Adipocyte (in vitro differentiated cells): ENCODE measurements around the gene CTSH.
"Not testable (repeated sequence)": the region's sequence is repeated elsewhere in the genome, so short reads cannot be mapped to it uniquely, and the experiment has no call there.

Source experiments
- DNase-seq: peaks from one replicate; pipeline ENCODE4 v3.0.0-alpha.2; 2015; ENCODE audit warnings: low read depth
- H3K27me3 ChIP-seq: replicated peaks from 2 replicates; pipeline ENCODE4 v1.7.0; 2013; ENCODE audit warnings: mild to moderate bottlenecking, low read length, moderate library complexity; ENCODE audit not compliant: control insufficient read depth, insufficient read depth
- H3K36me3 ChIP-seq: 2 replicates; pipeline ENCODE4 v1.7.0; 2013; ENCODE audit warnings: low read length, mild to moderate bottlenecking, moderate library complexity; ENCODE audit not compliant: control insufficient read depth, insufficient read depth, severe bottlenecking
- H3K4me1 ChIP-seq: 2 replicates; pipeline ENCODE4 v1.7.0; 2013; ENCODE audit warnings: mild to moderate bottlenecking, low read length, moderate library complexity; ENCODE audit not compliant: control insufficient read depth, insufficient read depth
- H3K4me3 ChIP-seq: 2 replicates; pipeline ENCODE4 v1.7.0; 2013; ENCODE audit warnings: mild to moderate bottlenecking, low read length, moderate library complexity
- H3K9ac ChIP-seq: 2 replicates; pipeline ENCODE4 v1.7.0; 2013; ENCODE audit warnings: mild to moderate bottlenecking, low read length, moderate library complexity
- H3K9me3 ChIP-seq: 2 replicates; pipeline ENCODE4 v1.7.0; 2013; ENCODE audit warnings: mild to moderate bottlenecking, low read length, moderate library complexity; ENCODE audit not compliant: control insufficient read depth

CTSH gene

GRCh38 chr15:78902281-78903032 lies 42.4 kb downstream of the CTSH start:
- H3K4me3 ChIP-seq, H3K9me3 ChIP-seq, DNase-seq, H3K27me3 ChIP-seq: not testable (repeated sequence)
- H3K9ac ChIP-seq, result peak overlapping the region; percentile 15
- H3K4me1 ChIP-seq, result peaks cover 60% of the 10 kb centered on the region
- H3K36me3 ChIP-seq, result peaks cover 86% of the 10 kb centered on the region

- Histone ChIP-seq H3K4me1 (peaks cover 45% of the 10 kb centered on the region), H3K36me3 (peaks cover 90% of the 10 kb centered on the region)
- not testable (repeated sequence) for H3K4me3 ChIP-seq, H3K9ac ChIP-seq, H3K27me3 ChIP-seq, DNase-seq, H3K9me3 ChIP-seq
Observed at GRCh38 chr15:78900819-78901533, 43.9 kb downstream of the CTSH start.

- Histone ChIP-seq H3K4me3 (no peak overlapping the region), H3K27me3 (no peaks in the 10 kb centered on the region), H3K9ac (no peak overlapping the region), H3K36me3 (peaks cover 97% of the 10 kb centered on the region), H3K9me3 (no peaks in the 10 kb centered on the region), H3K4me1 (peaks cover 34% of the 10 kb centered on the region)
- no peak for DNase-seq
Observed at GRCh38 chr15:78898540-78898939, 46.3 kb downstream of the CTSH start.

GRCh38 chr15:78895471-78895870 lies 49.4 kb downstream of the CTSH start:
- H3K4me1 ChIP-seq, result peaks cover 15% of the 10 kb centered on the region
- DNase-seq, result no peak
- no peak overlapping the region for H3K4me3 ChIP-seq
- no peaks in the 10 kb centered on the region for H3K9me3 ChIP-seq
- no peaks in the 10 kb centered on the region for H3K27me3 ChIP-seq
- peaks cover 98% of the 10 kb centered on the region for H3K36me3 ChIP-seq
- no peak overlapping the region for H3K9ac ChIP-seq

GRCh38 chr15:78893538-78893937 lies 51.3 kb downstream of the CTSH start:
- no peaks in the 10 kb centered on the region for H3K27me3 ChIP-seq
- no peaks in the 10 kb centered on the region for H3K9me3 ChIP-seq
- peaks cover 100% of the 10 kb centered on the region for H3K36me3 ChIP-seq
- DNase-seq, result no peak
- H3K9ac ChIP-seq, result no peak overlapping the region
- H3K4me3 ChIP-seq, result no peak overlapping the region
- peaks cover 15% of the 10 kb centered on the region for H3K4me1 ChIP-seq

GRCh38 chr15:78889000-78889399 lies 55.8 kb downstream of the CTSH start:
- Histone ChIP-seq H3K36me3 (peaks cover 97% of the 10 kb centered on the region), H3K9me3 (no peaks in the 10 kb centered on the region), H3K4me1 (peaks cover 15% of the 10 kb centered on the region), H3K9ac (no peak overlapping the region), H3K4me3 (no peak overlapping the region), H3K27me3 (no peaks in the 10 kb centered on the region)
- no peak for DNase-seq

GRCh38 chr15:78881681-78882080 lies 63.2 kb downstream of the CTSH start:
- Histone ChIP-seq H3K36me3 (peaks cover 56% of the 10 kb centered on the region), H3K4me3 (peak overlapping the region; percentile 36), H3K9ac (no peak overlapping the region), H3K27me3 (no peaks in the 10 kb centered on the region), H3K4me1 (peaks cover 70% of the 10 kb centered on the region), H3K9me3 (no peaks in the 10 kb centered on the region)
- no peak for DNase-seq

GRCh38 chr15:78880813-78881212 lies 64.0 kb downstream of the CTSH start:
- Histone ChIP-seq H3K9ac (no peak overlapping the region), H3K4me1 (peaks cover 78% of the 10 kb centered on the region), H3K27me3 (no peaks in the 10 kb centered on the region), H3K36me3 (peaks cover 48% of the 10 kb centered on the region), H3K9me3 (no peaks in the 10 kb centered on the region), H3K4me3 (peak overlapping the region; percentile 36)
- peak; percentile 48 for DNase-seq

GRCh38 chr15:78880242-78880533 lies 64.7 kb downstream of the CTSH start:
- peak; percentile 59 for DNase-seq
- H3K4me1 ChIP-seq, result peaks cover 76% of the 10 kb centered on the region
- H3K36me3 ChIP-seq, result peaks cover 42% of the 10 kb centered on the region
- H3K27me3 ChIP-seq, result no peaks in the 10 kb centered on the region
- no peaks in the 10 kb centered on the region for H3K9me3 ChIP-seq
- H3K4me3 ChIP-seq, result peak overlapping the region; percentile 100
- H3K9ac ChIP-seq, result no peak overlapping the region

- H3K9me3 ChIP-seq, result no peaks in the 10 kb centered on the region
- no peak for DNase-seq
- no peaks in the 10 kb centered on the region for H3K27me3 ChIP-seq
- peak overlapping the region; percentile 100 for H3K4me3 ChIP-seq
- H3K4me1 ChIP-seq, result peaks cover 73% of the 10 kb centered on the region
- H3K9ac ChIP-seq, result peak overlapping the region; percentile 51
- H3K36me3 ChIP-seq, result peaks cover 36% of the 10 kb centered on the region
Observed at GRCh38 chr15:78879517-78880241, 65.2 kb downstream of the CTSH start.

- H3K36me3 ChIP-seq, result peaks cover 26% of the 10 kb centered on the region
Observed at GRCh38 chr15:78878356-78878755, 66.5 kb downstream of the CTSH start.

More at GRCh38 chr15:78878356-78878755, 66.5 kb downstream of the CTSH start:
- no peaks in the 10 kb centered on the region for H3K9me3 ChIP-seq
- DNase-seq, result no peak
- H3K9ac ChIP-seq, result peak overlapping the region; percentile 63
- no peaks in the 10 kb centered on the region for H3K27me3 ChIP-seq
- H3K4me3 ChIP-seq, result peak overlapping the region; percentile 100
- H3K4me1 ChIP-seq, result peaks cover 71% of the 10 kb centered on the region
